Measurements from ENCODE around the gene SLC9A9. TPM values are rescaled to one million over a fixed set of nuclear protein-coding genes. Genes with fewer than 3 reads are reported as not detected.

SLC9A9 gene
- polyA plus RNA-seq, 1 experiment: 2.4 TPM

- POLR2A ChIA-PET: no interaction called here
- Histone ChIP-seq H3K36me3 (ENCODE audit: control insufficient read depth, insufficient read depth, low read length) (no peaks in the 10 kb centered on the region), H3K4me3 (ENCODE audit: low read depth, low read length) (no peak overlapping the region), H3K27me3 (ENCODE audit: control insufficient read depth, insufficient read depth, low read length) (no peaks in the 10 kb centered on the region)
- DNase-seq (ENCODE audit: low read depth): no peak
- CTCF ChIA-PET: no interaction called here
- no peak for TF ChIP-seq CTCF (IDR thresholded peaks at IDR 0.05; ENCODE audit: insufficient read depth, low read depth, low read length)
Measured at GRCh38 chr3:143565951-143566350, 282.3 kb downstream of the SLC9A9 start.

- Histone ChIP-seq H3K36me3 (ENCODE audit: control insufficient read depth, insufficient read depth, low read length) (no peaks in the 10 kb centered on the region), H3K27me3 (ENCODE audit: control insufficient read depth, insufficient read depth, low read length) (no peaks in the 10 kb centered on the region), H3K4me3 (ENCODE audit: low read depth, low read length) (no peak overlapping the region)
- DNase-seq (ENCODE audit: low read depth): no peak
- POLR2A ChIA-PET: no interaction called here
- no peak for TF ChIP-seq CTCF (IDR thresholded peaks at IDR 0.05; ENCODE audit: insufficient read depth, low read depth, low read length)
- CTCF ChIA-PET: no interaction called here
Measured at GRCh38 chr3:143563786-143564185, 284.5 kb downstream of the SLC9A9 start.

- POLR2A ChIA-PET: no interaction called here
- CTCF ChIA-PET: no interaction called here
Measured at GRCh38 chr3:143562789-143563188, 285.5 kb downstream of the SLC9A9 start.

GRCh38 chr3:143559296-143559695 lies 289.0 kb downstream of the SLC9A9 start:
- no peak for TF ChIP-seq CTCF (IDR thresholded peaks at IDR 0.05; ENCODE audit: insufficient read depth, low read depth, low read length)
- Histone ChIP-seq H3K36me3 (ENCODE audit: control insufficient read depth, insufficient read depth, low read length) (no peaks in the 10 kb centered on the region), H3K4me3 (ENCODE audit: low read depth, low read length) (no peak overlapping the region), H3K27me3 (ENCODE audit: control insufficient read depth, insufficient read depth, low read length) (no peaks in the 10 kb centered on the region)
- ChIA-PET CTCF (no interaction called here), POLR2A (no interaction called here)
- DNase-seq (ENCODE audit: low read depth): no peak

More at GRCh38 chr3:143562789-143563188, 285.5 kb downstream of the SLC9A9 start:
- no peak for TF ChIP-seq CTCF (IDR thresholded peaks at IDR 0.05; ENCODE audit: insufficient read depth, low read depth, low read length)
- no peak overlapping the region for H3K4me3 ChIP-seq (ENCODE audit: low read depth, low read length)
- H3K27me3 ChIP-seq (ENCODE audit: control insufficient read depth, insufficient read depth, low read length): no peaks in the 10 kb centered on the region
- no peaks in the 10 kb centered on the region for H3K36me3 ChIP-seq (ENCODE audit: control insufficient read depth, insufficient read depth, low read length)
- DNase-seq (ENCODE audit: low read depth): no peak

- TF ChIP-seq CTCF (IDR thresholded peaks at IDR 0.05; ENCODE audit: insufficient read depth, low read depth, low read length): no peak
- ChIA-PET POLR2A (no interaction called here), CTCF (interaction anchor here (0.5 to 0.6 kb wide), 2 partner anchors 56 to 566 kb away, joined by 3 read pairs; no protein-coding TSS in a partner anchor)
- Histone ChIP-seq H3K4me3 (ENCODE audit: low read depth, low read length) (no peak overlapping the region), H3K36me3 (ENCODE audit: control insufficient read depth, insufficient read depth, low read length) (no peaks in the 10 kb centered on the region), H3K27me3 (ENCODE audit: control insufficient read depth, insufficient read depth, low read length) (no peaks in the 10 kb centered on the region)
- no peak for DNase-seq (ENCODE audit: low read depth)
Measured at GRCh38 chr3:143552851-143553250, 295.4 kb downstream of the SLC9A9 start.
